SK-N-SH treated with all-trans-retinoic acid at 6 μM for 48 hours (cell line): ENCODE data around the gene TAX1BP3.

Experiments
- ARNTL ChIP-seq: fragments of 450-650 bp; formaldehyde crosslinking; IDR thresholded peaks from 2 replicates; pipeline ENCODE4 v1.5.0; 2020; ENCODE audit warnings: low read depth, mild to moderate bottlenecking, moderate library complexity, borderline replicate concordance
- CREB5 ChIP-seq: fragments of 250-450 bp; sonication (Bioruptor Pico); IDR thresholded peaks from 2 replicates; pipeline ENCODE4 v1.5.1; 2020; ENCODE audit warnings: low read depth, mild to moderate bottlenecking, moderate library complexity
- CSDC2 ChIP-seq: fragments of 250-450 bp; sonication (Bioruptor Pico); IDR thresholded peaks from 2 replicates; pipeline ENCODE4 v1.5.0; 2020; ENCODE audit warnings: mild to moderate bottlenecking, moderate library complexity
- CSRNP3 ChIP-seq: fragments of 250-450 bp; sonication (Bioruptor Pico); IDR thresholded peaks from 2 replicates; pipeline ENCODE4 v1.5.1; 2021; ENCODE audit warnings: mild to moderate bottlenecking, moderate library complexity
- GLIS3 ChIP-seq: fragments of 250-450 bp; sonication (Bioruptor Pico); IDR thresholded peaks from 2 replicates; pipeline ENCODE4 v1.5.0; 2020; ENCODE audit warnings: mild to moderate bottlenecking, moderate library complexity
- ISL1 ChIP-seq: fragments of 250-450 bp; sonication (Bioruptor Pico); IDR thresholded peaks from 2 replicates; pipeline ENCODE4 v2.1.2; 2022; ENCODE audit warnings: mild to moderate bottlenecking, moderate library complexity
- OSR1 ChIP-seq: fragments of 250-450 bp; sonication (Bioruptor Pico); IDR thresholded peaks from 2 replicates; pipeline ENCODE4 v1.8.0; 2022; ENCODE audit warnings: moderate library complexity, mild to moderate bottlenecking, inconsistent platforms
- PATZ1 ChIP-seq: fragments of 250-450 bp; sonication (Bioruptor Pico); IDR thresholded peaks from 2 replicates; pipeline ENCODE4 v1.8.0; 2020; ENCODE audit warnings: mild to moderate bottlenecking, moderate library complexity, borderline replicate concordance
- RARB ChIP-seq: fragments of 250-450 bp; sonication (Bioruptor Pico); IDR thresholded peaks from 2 replicates; pipeline ENCODE4 v1.8.0; 2021; ENCODE audit warnings: mild to moderate bottlenecking, moderate library complexity
- TCF4 ChIP-seq: fragments of 250-450 bp; sonication (Bioruptor Pico); IDR thresholded peaks from 2 replicates; pipeline ENCODE4 v1.8.0; 2021; ENCODE audit warnings: mild to moderate bottlenecking, moderate library complexity, borderline replicate concordance
- ZC3H10 ChIP-seq: fragments of 250-450 bp; sonication (Bioruptor Pico); IDR thresholded peaks from 2 replicates; pipeline ENCODE4 v1.5.1; 2021; ENCODE audit warnings: mild to moderate bottlenecking, moderate library complexity
- ZFP3 ChIP-seq: fragments of 250-450 bp; sonication (Bioruptor Pico); IDR thresholded peaks from 2 replicates; pipeline ENCODE4 v1.5.0; 2020; ENCODE audit warnings: mild to moderate bottlenecking, moderate library complexity
- ZNF70 ChIP-seq: fragments of 450-650 bp; formaldehyde crosslinking; IDR thresholded peaks from 2 replicates; pipeline ENCODE4 v1.5.0; 2020; ENCODE audit warnings: mild to moderate bottlenecking, moderate library complexity
- ZNF8 ChIP-seq: fragments of 450-650 bp; formaldehyde crosslinking; IDR thresholded peaks from 2 replicates; pipeline ENCODE4 v1.5.0; 2020; ENCODE audit warnings: mild to moderate bottlenecking, moderate library complexity

GRCh38 chr17:3699951-3700350 lies 31.6 kb upstream of the TAX1BP3 start:
- TF ChIP-seq ZC3H10 (no peak), PATZ1 (CRISPR knock-in tag) (no peak), ZFP3 (no peak), RARB (CRISPR knock-in tag) (no peak), TCF4 (CRISPR knock-in tag) (no peak), ZNF8 (no peak), CSDC2 (no peak), GLIS3 (no peak), ARNTL (CRISPR knock-in tag) (no peak), OSR1 (CRISPR knock-in tag) (no peak), CREB5 (CRISPR knock-in tag) (no peak), ISL1 (CRISPR knock-in tag) (no peak), ZNF70 (CRISPR knock-in tag) (no peak), CSRNP3 (CRISPR knock-in tag) (no peak)
